AG04450 (cell line): ENCODE data around the gene HORMAD2. TPM values are rescaled to one million over a fixed set of nuclear protein-coding genes. Genes with fewer than 3 reads are reported as not detected.

Source experiments
- CTCF ChIA-PET: fragments of 300-600, 350-600 bp; formaldehyde crosslinking; extraction: SDS; loops from one replicate; lab custom pipeline; 2022; ENCODE audit warnings: antibody characterized with exemption, inconsistent platforms; lab: Charles Lee
- POLR2A ChIA-PET: fragments of 350-600 bp; formaldehyde crosslinking; extraction: SDS; loops from one replicate; lab custom pipeline; 2021; ENCODE audit warnings: antibody characterized with exemption, inconsistent platforms; lab: Yijun Ruan, JAX
- DNase-seq: peaks from one replicate; pipeline ENCODE4 v3.0.0-alpha.2; 2011; ENCODE audit warnings: low read depth, low spot score
- H3K27ac ChIP-seq: one replicate; pipeline ENCODE4 v1.5.1; 2012; ENCODE audit warnings: low read depth, low read length, control low read depth
- H3K27me3 ChIP-seq: one replicate; pipeline ENCODE4 v1.6.0; 2012; ENCODE audit warnings: low read length; ENCODE audit not compliant: control insufficient read depth, insufficient read depth
- H3K4me3 ChIP-seq: 2 replicates; pipeline ENCODE4 v1.5.1; 2011; ENCODE audit warnings: mild to moderate bottlenecking, low read depth, low read length, control low read depth
- H3K9me3 ChIP-seq: 2 replicates; pipeline ENCODE4 v1.5.1; 2012; ENCODE audit warnings: low read length; ENCODE audit not compliant: control insufficient read depth, insufficient read depth
- polyA plus RNA-seq: library from polyadenylated mRNA; depleted of rRNA; stranded (reverse); fragments of >200 nt; gene quantifications from 2 replicates; pipeline ENCODE4 v1.2.3, GENCODE V29; 2011
- TF ChIP-seq, protein P1 (sequence below): IDR thresholded peaks from 2 replicates; pipeline ENCODE4 v1.5.1; 2011; ENCODE audit warnings: low read depth, low read length, control low read depth, inconsistent platforms

HORMAD2 gene
- polyA plus RNA-seq, 1 experiment = not detected

GRCh38 chr22:30167734-30168133 lies 87.5 kb downstream of the HORMAD2 start:
- DNase-seq = no peak
- Histone ChIP-seq H3K9me3 (no peaks in the 10 kb centered on the region), H3K27me3 (no peaks in the 10 kb centered on the region), H3K27ac (no peak overlapping the region), H3K4me3 (no peak overlapping the region)
- CTCF ChIA-PET = interaction anchor here (1.8 kb wide), 1 partner anchor 60 kb away, joined by 4 read pairs; no protein-coding TSS in a partner anchor
- TF ChIP-seq, protein P1, sequence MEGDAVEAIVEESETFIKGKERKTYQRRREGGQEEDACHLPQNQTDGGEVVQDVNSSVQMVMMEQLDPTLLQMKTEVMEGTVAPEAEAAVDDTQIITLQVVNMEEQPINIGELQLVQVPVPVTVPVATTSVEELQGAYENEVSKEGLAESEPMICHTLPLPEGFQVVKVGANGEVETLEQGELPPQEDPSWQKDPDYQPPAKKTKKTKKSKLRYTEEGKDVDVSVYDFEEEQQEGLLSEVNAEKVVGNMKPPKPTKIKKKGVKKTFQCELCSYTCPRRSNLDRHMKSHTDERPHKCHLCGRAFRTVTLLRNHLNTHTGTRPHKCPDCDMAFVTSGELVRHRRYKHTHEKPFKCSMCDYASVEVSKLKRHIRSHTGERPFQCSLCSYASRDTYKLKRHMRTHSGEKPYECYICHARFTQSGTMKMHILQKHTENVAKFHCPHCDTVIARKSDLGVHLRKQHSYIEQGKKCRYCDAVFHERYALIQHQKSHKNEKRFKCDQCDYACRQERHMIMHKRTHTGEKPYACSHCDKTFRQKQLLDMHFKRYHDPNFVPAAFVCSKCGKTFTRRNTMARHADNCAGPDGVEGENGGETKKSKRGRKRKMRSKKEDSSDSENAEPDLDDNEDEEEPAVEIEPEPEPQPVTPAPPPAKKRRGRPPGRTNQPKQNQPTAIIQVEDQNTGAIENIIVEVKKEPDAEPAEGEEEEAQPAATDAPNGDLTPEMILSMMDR = no peak
- POLR2A ChIA-PET = no interaction called here

DNA sequence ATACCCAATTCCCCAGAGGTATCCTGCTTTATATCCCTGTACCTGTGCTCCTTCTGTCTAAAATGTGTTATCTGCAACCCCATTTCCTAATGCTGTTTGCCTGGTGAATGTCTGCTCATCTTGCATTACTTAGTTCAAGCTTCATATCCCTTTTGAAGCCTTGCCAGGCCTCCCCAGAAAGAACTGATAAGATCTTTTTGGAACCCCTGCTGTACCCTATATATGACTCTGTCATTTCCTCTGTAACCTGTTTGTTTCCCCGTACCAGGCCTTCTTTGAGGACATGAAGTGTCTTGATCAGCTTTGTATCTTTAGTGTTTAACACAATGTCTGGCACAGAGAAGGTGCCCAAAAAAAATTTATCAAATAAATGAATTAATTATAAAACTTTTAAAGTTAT lies 88.7 kb downstream of the HORMAD2 start:
- TF ChIP-seq, protein P1 = no peak
- ChIA-PET CTCF (interaction anchor here (1.8 kb wide), 1 partner anchor 61 kb away, joined by 4 read pairs; no protein-coding TSS in a partner anchor), POLR2A (no interaction called here)
- Histone ChIP-seq H3K27ac (no peak overlapping the region), H3K9me3 (no peaks in the 10 kb centered on the region), H3K27me3 (no peaks in the 10 kb centered on the region), H3K4me3 (no peak overlapping the region)
- no peak for DNase-seq

- CTCF ChIA-PET = no interaction called here
- Histone ChIP-seq H3K27me3 (no peaks in the 10 kb centered on the region), H3K27ac (no peak overlapping the region), H3K9me3 (no peaks in the 10 kb centered on the region), H3K4me3 (no peak overlapping the region)
- POLR2A ChIA-PET = no interaction called here
- no peak for DNase-seq
- TF ChIP-seq, protein P1 = no peak
Measured at GRCh38 chr22:30170129-30170528, 89.9 kb downstream of the HORMAD2 start.

DNA sequence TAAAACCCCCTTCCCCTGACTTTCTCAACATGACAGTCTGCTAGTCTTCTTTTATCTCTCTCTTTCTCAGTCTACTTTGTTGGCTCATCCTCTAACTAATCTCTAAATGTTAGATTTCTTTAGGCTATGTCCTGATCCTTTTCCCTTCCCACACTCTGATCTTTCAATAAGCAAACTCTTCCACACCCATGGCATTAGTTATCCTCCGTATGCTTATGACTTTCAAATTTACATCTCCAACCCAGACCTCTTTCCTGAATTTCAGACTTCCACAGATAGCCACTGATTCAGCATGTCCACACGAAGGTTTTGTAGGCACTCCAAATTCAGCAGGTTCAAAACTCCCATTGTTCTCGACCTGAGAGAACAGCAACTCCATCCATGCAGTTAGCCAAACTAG lies 90.7 kb downstream of the HORMAD2 start:
- ChIA-PET POLR2A (no interaction called here), CTCF (no interaction called here)
- Histone ChIP-seq H3K9me3 (no peaks in the 10 kb centered on the region), H3K27me3 (no peaks in the 10 kb centered on the region), H3K4me3 (no peak overlapping the region), H3K27ac (no peak overlapping the region)
- DNase-seq = no peak
- TF ChIP-seq, protein P1 = no peak

- no peaks in the 10 kb centered on the region for H3K9me3 ChIP-seq
- no peaks in the 10 kb centered on the region for H3K27me3 ChIP-seq
- no peak overlapping the region for H3K27ac ChIP-seq
- TF ChIP-seq, protein P1 = no peak
- ChIA-PET CTCF (no interaction called here), POLR2A (no interaction called here)
- no peak for DNase-seq
- no peak overlapping the region for H3K4me3 ChIP-seq
Measured at GRCh38 chr22:30175690-30176288, 95.5 kb downstream of the HORMAD2 start.
